ENCODE data around the gene KDM2A. TPM values are rescaled to one million over a fixed set of nuclear protein-coding genes. Genes with fewer than 3 reads are reported as not detected.

The KDM2A gene
- polyA plus RNA-seq, 2 of the 4 experiments (the other 2 are of a cell fraction), result 34.5 to 42.8 TPM

- TF ChIP-seq, protein P1, sequence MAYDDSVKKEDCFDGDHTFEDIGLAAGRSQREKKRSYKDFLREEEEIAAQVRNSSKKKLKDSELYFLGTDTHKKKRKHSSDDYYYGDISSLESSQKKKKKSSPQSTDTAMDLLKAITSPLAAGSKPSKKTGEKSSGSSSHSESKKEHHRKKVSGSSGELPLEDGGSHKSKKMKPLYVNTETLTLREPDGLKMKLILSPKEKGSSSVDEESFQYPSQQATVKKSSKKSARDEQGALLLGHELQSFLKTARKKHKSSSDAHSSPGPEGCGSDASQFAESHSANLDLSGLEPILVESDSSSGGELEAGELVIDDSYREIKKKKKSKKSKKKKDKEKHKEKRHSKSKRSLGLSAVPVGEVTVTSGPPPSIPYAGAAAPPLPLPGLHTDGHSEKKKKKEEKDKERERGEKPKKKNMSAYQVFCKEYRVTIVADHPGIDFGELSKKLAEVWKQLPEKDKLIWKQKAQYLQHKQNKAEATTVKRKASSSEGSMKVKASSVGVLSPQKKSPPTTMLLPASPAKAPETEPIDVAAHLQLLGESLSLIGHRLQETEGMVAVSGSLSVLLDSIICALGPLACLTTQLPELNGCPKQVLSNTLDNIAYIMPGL (CRISPR knock-in tag; IDR thresholded peaks at IDR 0.05; ENCODE audit: borderline replicate concordance), result no peak
- TF ChIP-seq CBX8 (IDR thresholded peaks at IDR 0.05) (no peak), GATA3 (IDR thresholded peaks at IDR 0.05; ENCODE audit: borderline replicate concordance) (no peak), MAFK (IDR thresholded peaks at IDR 0.05; ENCODE audit: partially characterized antibody) (no peak), EP300 (IDR thresholded peaks at IDR 0.05) (no peak), RAD21 (conservative IDR thresholded peaks at IDR 0.05 in 1 of 2, IDR thresholded peaks at IDR 0.05 in 1 of 2) (no peak), ESRRA (IDR thresholded peaks at IDR 0.05; ENCODE audit: borderline replicate concordance, low read length) (no peak)
- TF ChIP-seq, protein P2, sequence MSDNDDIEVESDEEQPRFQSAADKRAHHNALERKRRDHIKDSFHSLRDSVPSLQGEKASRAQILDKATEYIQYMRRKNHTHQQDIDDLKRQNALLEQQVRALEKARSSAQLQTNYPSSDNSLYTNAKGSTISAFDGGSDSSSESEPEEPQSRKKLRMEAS (IDR thresholded peaks at IDR 0.05), result no peak
Measured at GRCh38 chr11:67211656-67212436, 92.8 kb downstream of the KDM2A start (continued).

DNA sequence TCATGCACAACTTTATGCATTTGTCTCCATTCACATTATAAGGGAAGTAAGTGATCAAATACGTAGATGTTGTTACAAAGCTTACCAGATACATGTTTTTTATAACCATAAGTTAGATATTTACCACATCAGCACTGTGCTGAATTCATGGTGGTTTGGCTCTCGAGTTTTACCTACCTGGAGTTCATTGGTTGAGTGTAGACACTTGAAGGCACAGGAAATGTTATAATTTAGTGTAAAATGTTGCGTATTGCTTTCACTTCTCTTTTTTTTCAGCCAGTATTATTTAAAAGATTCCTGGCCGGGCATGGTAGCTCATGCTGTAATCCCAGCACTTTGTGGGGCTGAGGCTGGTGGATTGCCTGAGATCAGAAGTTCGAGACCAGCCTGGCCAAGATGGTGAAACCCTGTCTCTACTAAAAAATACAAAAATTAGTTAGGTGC is 94.1 kb downstream of the KDM2A start:
- FAIRE-seq (no peak), DNase-seq (ENCODE audit: low read depth in 1 of 2, low spot score in 1 of 2) (no peak), ATAC-seq (no peak)
- ChIA-PET POLR2A (no interaction called here), CTCF (interaction anchor here (0.9 to 1.8 kb wide), 4 partner anchors 14 to 159 kb away, joined by 3 to 5 read pairs (median 3); no protein-coding TSS in a partner anchor)
- no peak for TF ChIP-seq MYC (IDR thresholded peaks at IDR 0.05; ENCODE audit: borderline replicate concordance, low read length)
- no peak for TF ChIP-seq ZFP36 (IDR thresholded peaks at IDR 0.05; ENCODE audit: borderline replicate concordance, partially characterized antibody)
- no peak for TF ChIP-seq HOXB5 (CRISPR knock-in tag; IDR thresholded peaks at IDR 0.05)
- no peak for TF ChIP-seq RARB (CRISPR knock-in tag; IDR thresholded peaks at IDR 0.05)
- no peak for TF ChIP-seq RAD21 (conservative IDR thresholded peaks at IDR 0.05 in 1 of 2, IDR thresholded peaks at IDR 0.05 in 1 of 2)
- TF ChIP-seq, protein P3, sequence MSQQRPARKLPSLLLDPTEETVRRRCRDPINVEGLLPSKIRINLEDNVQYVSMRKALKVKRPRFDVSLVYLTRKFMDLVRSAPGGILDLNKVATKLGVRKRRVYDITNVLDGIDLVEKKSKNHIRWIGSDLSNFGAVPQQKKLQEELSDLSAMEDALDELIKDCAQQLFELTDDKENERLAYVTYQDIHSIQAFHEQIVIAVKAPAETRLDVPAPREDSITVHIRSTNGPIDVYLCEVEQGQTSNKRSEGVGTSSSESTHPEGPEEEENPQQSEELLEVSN (IDR thresholded peaks at IDR 0.05; ENCODE audit: borderline replicate concordance, low read depth), result no peak
- TF ChIP-seq ZSCAN20 (CRISPR knock-in tag; IDR thresholded peaks at IDR 0.05), result no peak
- TF ChIP-seq HOXB13 (CRISPR knock-in tag; IDR thresholded peaks at IDR 0.05; ENCODE audit: low read depth), result no peak
- no peak for TF ChIP-seq SREBF2 (IDR thresholded peaks at IDR 0.05)
- TF ChIP-seq PBX3 (IDR thresholded peaks at IDR 0.05), result no peak
- no peak for TF ChIP-seq TP53 (CRISPR knock-in tag; IDR thresholded peaks at IDR 0.05)
- H3K27ac ChIP-seq, result no peak overlapping the region
- H3K4me2 ChIP-seq, result no peak overlapping the region
- H3K4me1 ChIP-seq, result no peaks in the 10 kb centered on the region
- WGBS (ENCODE audit: missing lambda C conversion rate), result 93% methylated on average over 5 of the region's 5 CpGs
- H3K9me3 ChIP-seq, result no peaks in the 10 kb centered on the region
- no peak overlapping the region for H3K4me3 ChIP-seq

DNA sequence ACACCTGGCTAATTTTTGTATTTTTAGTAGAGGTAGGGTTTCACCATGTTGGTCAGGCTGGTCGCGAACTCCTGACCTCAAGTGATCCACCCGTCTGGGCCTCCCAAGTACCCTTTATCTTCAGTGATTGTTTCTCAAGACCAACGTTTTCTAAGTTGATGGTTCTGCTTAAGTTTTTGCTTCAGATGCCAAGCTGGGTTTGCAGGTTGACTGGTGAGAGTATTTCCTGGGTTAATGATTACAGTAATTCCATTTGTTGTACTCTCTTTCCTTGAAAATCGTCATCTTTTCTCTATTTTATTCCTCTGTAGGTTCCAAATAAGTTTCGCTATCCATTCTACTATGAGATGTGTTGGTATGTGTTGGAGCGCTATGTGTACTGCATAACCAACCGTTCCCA is 108.7 kb downstream of the KDM2A start:
- no peak for DNase-seq (ENCODE audit: low read depth in 1 of 2, low spot score in 1 of 2)
- Histone ChIP-seq H3K4me2 (no peak overlapping the region), H3K4me1 (no peaks in the 10 kb centered on the region), H3K4me3 (no peak overlapping the region), H3K27ac (no peak overlapping the region), H3K9me3 (no peaks in the 10 kb centered on the region)
- ATAC-seq, result no peak
- CTCF ChIA-PET, result interaction anchor here (0.6 to 1.3 kb wide), 4 partner anchors 23 to 163 kb away, joined by 3 read pairs; no protein-coding TSS in a partner anchor
- POLR2A ChIA-PET, result no interaction called here
- no peak for FAIRE-seq
- 85% methylated on average over 8 of the region's 8 CpGs for WGBS (ENCODE audit: missing lambda C conversion rate)
- no peak for TF ChIP-seq KDM1A (IDR thresholded peaks at IDR 0.05; ENCODE audit: low read depth)
- TF ChIP-seq POLR2A (IDR thresholded peaks at IDR 0.05; ENCODE audit: low read length), result no peak
- TF ChIP-seq GATA3 (IDR thresholded peaks at IDR 0.05; ENCODE audit: borderline replicate concordance), result no peak
- no peak for TF ChIP-seq RAD21 (conservative IDR thresholded peaks at IDR 0.05 in 1 of 2, IDR thresholded peaks at IDR 0.05 in 1 of 2)
- TF ChIP-seq HDAC2 (IDR thresholded peaks at IDR 0.05), result no peak
- no peak for TF ChIP-seq NFE2L2 (conservative IDR thresholded peaks at IDR 0.05; ENCODE audit: low read length)
- TF ChIP-seq RCOR1 (IDR thresholded peaks at IDR 0.05; ENCODE audit: low read depth, low read length), result no peak
- TF ChIP-seq PHF8 (IDR thresholded peaks at IDR 0.05; ENCODE audit: borderline replicate concordance, low read depth), result no peak
- TF ChIP-seq ESRRA (IDR thresholded peaks at IDR 0.05; ENCODE audit: borderline replicate concordance, low read length), result no peak
- no peak for TF ChIP-seq RFX5 (IDR thresholded peaks at IDR 0.05)
- no peak for TF ChIP-seq POLR2AphosphoS2 (conservative IDR thresholded peaks at IDR 0.05; ENCODE audit: low read length)
- TF ChIP-seq, protein P1 (CRISPR knock-in tag; IDR thresholded peaks at IDR 0.05; ENCODE audit: borderline replicate concordance), result no peak
- no peak for TF ChIP-seq SREBF2 (IDR thresholded peaks at IDR 0.05)
- TF ChIP-seq MAZ (IDR thresholded peaks at IDR 0.05; ENCODE audit: borderline replicate concordance, low read depth, low read length), result no peak
- no peak for TF ChIP-seq ZFP36 (IDR thresholded peaks at IDR 0.05; ENCODE audit: borderline replicate concordance, partially characterized antibody)
- no peak for TF ChIP-seq HOXA7 (CRISPR knock-in tag; IDR thresholded peaks at IDR 0.05)
